HuH-7 (cell line): ENCODE data around the gene RAP1A.
"Not testable (repeated sequence)": the region's sequence is repeated elsewhere in the genome, so short reads cannot be mapped to it uniquely, and the experiment has no call there.

ENCODE experiments used
- DNase-seq: peaks from one replicate; pipeline ENCODE4 v3.0.0; 2011; ENCODE audit warnings: low spot score

Gene RAP1A

GRCh38 chr1:111598544-111598943 is 21.0 kb upstream of the RAP1A start:
- no peak for DNase-seq

- no peak for DNase-seq
These were observed 19.6 kb upstream of the RAP1A start for GRCh38 chr1:111599781-111600693.

GRCh38 chr1:111600886-111601386 is 18.7 kb upstream of the RAP1A start:
- no peak for DNase-seq

DNA sequence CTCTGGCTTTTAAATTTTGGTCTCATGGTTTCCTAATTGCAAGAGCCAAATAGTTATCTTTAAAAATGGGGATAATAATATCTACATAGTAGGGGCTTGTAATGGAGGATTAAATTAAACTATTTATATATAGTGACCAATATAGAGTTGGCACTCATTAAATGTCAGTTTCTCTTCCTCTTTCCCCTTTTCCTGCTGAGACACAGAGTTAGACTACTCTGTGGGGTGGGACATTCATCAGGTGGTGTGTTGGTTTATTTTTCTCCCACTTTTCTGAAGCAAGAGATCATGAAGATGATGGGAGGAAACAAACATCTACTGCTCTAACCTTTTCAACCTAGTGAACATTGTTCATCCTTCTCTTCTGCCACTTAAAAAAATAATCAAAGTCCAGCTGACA is 17.3 kb upstream of the RAP1A start:
- no peak for DNase-seq

DNA sequence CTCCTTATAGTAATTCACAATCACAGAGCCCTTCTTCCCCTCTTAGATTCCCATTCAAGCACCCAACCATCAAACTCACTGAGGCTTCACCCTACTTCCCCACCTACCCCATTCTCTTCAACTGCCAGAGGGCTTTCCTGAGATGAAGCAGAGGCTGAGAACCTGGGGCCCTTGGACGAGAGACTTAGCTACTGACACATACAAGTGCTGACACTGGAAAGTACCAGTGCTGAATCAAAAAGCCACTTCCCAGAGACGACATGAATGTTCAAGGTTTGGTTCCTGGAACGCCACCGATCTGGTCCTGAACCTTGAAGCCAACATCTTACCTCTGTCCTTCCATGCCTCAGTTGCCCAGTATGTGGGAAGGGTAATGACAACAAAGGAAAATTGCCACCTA is 16.6 kb upstream of the RAP1A start:
- DNase-seq = no peak

DNA sequence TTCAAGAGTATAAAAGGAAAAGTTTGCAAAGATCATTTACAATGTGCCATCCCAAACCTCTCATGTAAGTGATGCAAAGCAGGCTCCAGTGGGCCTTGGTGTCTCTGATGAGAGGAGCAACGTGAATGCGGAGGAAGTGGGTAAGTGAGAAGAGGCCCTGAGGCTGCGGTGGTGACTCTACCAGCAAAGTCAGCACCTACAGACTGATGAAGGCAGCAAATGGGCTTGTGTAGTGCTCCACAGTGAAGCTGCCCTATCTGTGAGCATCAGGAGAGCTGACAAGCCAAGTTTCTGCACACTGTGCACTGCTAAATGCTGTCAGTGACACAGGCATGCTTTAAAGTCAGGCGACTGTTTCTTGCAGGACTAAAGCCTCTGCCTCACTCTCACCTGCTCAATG is 15.6 kb upstream of the RAP1A start:
- DNase-seq = no peak

DNA sequence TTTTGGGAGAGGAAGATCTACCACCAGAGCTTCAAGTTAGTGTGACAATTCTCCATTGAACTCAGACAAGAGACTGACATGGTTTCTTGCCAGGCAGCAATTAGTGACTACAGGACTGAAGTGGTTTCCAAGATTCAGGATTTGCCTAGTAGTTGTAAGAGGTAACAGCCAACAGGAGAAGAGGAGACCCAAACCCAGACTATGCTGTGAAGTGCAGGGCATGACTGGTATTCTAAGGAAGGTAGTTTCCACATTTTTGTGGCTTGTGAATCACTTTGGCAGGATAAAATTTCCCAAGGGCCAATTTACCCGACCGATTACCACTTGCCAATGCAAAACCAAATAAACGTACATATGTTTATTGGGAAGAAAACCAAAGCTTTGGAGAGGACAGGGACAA is 14.7 kb upstream of the RAP1A start:
- DNase-seq = no peak

DNA sequence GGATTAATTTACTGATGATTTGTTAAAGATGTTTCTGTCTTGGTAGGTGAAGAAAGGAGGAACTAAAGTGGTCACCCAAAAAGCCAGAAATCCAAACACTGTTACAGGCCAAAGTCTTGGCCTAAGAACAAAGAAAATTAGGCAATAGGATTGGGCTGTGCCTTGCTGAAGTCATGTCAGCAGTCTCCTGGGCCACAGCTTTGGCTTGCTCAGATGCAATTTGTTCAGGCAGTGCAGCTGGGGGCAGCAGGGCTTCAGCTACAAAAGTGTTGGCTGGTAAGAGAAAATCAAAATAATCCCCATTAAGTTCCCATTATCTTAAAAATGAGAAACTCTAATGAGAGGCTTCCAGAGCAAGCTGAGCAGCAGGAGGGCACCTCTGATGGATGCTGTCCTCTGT is 14.0 kb upstream of the RAP1A start:
- DNase-seq = no peak

GRCh38 chr1:111606457-111607215 is 13.0 kb upstream of the RAP1A start:
- not testable (repeated sequence) for DNase-seq

DNA sequence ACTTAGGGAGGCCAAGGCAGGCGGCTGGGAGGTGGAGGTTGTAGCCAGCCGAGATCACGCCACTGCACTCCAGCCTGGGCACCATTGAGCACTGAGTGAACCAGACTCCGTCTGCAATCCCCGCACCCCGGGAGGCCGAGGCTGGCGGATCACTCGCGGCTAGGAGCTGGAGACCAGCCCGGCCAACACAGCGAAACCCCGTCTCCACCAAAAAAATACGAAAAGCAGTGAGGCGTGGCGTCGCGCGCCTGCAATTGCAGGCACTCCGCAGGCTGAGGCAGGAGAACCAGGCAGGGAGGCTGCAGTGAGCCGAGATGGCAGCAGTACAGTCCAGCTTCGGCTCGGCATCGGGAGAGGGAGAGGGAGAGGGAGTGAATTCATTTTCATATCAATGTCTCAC is 11.1 kb upstream of the RAP1A start:
- not testable (repeated sequence) for DNase-seq

DNA sequence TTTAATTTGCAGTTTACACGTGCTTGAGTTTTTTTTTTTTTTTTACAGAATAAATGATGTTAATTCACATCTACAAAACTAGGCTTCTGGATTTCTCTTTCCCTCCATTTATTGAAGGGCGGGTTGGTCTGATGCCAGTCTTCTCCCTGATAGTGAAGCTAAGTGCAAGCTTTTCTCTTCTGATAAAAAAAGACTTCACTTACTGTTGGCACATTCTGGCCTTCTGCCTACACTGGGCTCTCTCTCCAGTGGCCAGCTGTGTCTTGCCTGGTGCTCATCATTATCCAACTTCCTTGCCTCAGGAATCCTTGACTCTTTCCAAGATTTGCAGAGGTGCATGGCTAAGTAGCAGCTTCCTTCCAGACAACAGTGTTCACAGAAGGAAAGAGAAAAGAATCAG is 7.6 kb upstream of the RAP1A start:
- DNase-seq = no peak

DNA sequence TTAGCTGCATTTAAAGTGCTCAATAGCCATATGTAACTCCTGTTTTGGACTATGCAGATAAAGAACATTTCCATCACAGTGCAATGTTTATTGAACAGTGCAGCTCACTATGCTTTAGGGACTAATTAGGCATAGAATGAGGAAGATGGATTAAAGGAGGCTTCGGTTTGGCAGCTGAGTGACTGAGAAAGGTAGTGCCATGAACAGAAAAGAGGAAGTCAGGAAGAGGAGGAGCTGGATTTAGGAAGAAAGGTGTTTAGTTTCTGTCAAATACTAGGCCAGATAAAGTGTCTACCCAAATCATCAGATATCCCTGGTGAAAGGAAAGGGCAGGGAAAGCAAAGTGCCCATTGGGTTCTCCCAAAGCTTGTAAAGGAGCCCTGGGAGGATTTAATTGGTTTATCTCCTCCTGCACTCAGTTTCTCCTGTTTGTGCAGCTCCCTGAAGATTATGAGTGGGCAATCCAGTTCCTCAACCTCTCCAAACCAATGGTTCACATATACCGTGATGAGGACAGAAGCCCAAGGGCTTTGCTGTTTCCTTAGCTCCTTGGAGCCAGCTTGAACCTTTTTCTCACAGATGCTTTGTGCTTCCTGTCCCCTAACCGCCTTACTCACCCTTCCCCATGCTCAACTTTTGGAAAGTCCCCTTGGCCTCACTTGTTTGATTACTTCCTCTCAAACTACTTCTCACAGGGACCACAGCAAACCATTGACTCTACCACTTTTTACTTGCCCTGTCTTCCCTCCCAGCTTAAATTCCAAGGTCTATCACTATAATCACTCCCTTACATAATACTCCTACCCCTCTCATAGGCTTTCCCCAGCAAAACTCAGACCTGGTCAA is 3.5 kb upstream of the RAP1A start:
- DNase-seq = no peak

DNA sequence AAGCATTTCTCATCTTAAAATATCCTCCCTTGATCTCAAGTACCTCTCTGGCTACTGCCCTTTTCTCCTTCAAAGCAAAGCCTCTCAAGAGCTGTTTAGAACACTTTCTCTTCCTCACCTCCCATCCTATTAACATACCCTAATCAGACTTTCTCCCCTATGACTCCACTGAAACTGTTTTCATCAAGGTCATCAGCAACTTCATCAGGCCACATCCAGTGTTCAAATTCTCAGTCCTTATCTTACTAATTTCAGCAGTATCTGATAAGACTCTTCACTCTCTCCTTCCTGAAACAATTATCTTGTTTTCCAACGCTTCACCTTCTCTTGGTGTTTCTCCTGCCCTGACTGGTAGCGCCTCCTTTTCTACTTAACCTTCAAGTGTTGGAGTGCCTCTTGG is 1.5 kb upstream of the RAP1A start:
- DNase-seq = no peak

DNA sequence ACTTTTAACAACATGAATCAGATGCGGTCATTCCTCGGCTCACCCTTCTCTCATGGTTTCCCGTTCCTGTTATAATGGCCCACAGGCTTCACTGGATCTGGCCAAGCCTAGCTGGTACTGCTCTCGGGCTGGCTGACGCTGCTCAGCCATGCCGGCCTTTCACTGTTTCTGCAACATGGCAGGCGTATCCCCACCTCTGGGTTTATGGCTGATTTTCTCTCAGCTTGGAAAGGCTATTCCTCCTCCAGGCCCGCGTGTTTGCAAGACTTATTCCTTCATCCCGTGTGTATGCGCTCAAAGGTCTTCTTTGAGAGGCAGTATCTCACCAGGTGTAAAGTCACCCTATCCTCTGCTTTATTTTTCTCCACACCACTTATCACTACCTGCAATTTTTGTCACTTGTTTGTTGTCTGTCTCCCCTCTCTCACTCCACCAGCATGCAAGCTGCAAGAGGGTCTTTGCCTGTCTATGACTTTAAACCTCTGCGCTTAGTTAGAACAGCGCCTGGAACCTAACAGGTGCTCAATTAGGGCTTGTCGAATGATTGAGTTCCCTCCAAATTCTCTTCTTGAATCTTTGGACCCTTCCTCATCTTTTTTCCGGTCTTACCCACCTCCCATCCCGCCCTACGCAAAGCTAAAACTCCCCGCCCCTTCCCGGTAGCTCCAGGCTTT is 491 bp upstream of the RAP1A start:
- no peak for DNase-seq

- no peak for DNase-seq
These were observed 917 bp downstream of the RAP1A start for GRCh38 chr1:111620441-111620971.

GRCh38 chr1:111621050-111621449 is 1.5 kb downstream of the RAP1A start:
- no peak for DNase-seq

DNA sequence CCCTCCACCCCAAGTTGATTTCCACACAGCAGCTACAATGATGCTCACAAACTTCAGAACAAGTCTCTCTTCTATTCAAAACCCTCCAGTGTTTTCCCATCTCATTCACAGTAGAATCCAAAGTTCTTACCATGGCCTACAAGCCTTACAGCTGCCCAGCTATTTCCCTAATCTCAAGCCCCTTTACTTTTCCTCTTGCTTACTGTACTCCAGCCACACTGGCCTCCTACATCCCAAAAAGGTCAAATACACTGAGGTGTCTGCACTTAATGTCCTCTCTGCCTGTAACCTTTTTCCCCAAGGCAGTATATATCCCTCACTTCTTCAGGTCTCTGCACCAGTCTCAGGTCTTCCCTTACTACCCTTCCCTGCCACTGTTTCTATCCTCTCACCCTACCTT is 2.6 kb downstream of the RAP1A start:
- no peak for DNase-seq

DNA sequence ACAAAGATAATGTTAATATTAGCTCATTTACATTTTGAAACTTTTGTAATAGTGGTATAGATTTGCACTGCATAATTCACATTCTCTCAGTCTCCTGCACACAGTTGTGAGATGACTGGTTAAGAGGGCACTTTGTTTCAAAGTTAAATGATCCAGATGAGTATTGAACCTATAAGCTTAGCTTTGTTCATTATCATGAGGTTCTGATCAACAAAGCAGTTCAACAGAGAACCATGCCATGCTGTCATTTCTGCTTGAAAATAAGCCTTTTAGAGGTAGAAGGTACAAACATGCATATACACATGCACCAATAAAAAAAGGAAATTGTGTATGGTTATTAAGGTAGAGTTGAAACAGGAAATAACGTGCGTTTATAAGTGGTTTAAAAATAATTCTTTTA is 4.8 kb downstream of the RAP1A start:
- no peak for DNase-seq

GRCh38 chr1:111625276-111625675 is 5.7 kb downstream of the RAP1A start:
- DNase-seq = no peak

GRCh38 chr1:111628153-111628552 is 8.6 kb downstream of the RAP1A start:
- DNase-seq = no peak

GRCh38 chr1:111629190-111629954 is 9.8 kb downstream of the RAP1A start:
- DNase-seq = no peak
